ENCODE data around the gene SVEP1.

DNA sequence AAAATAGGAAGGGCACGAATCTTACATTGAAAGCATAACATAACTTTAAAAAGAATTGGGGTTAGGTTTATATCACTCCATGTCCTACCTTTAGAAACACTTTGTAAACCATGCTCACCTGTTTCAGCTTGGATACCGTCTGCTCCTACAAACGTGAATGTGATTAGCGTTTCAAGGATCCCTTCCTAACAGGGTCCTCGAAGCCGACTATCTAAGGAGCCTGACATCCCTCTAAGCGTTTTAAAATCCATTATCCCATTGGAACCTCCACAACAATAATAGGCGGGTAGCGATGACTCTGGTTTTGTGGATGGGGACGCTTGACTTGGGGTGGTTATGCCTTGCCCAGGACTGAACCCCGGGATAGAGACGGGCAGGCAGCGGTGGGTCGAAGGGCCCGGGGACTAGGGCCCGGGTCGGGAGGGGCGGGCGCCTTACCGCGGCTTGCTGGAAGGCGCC lies 937 bp downstream of the SVEP1 start:
- TF ChIP-seq CTCF (IDR thresholded peaks at IDR 0.05) (no peak), POLR2A (IDR thresholded peaks at IDR 0.05) (no peak)
